Activated CD8-positive, alpha-beta T cell treated with anti-CD3 and anti-CD28 coated beads for 36 hours (primary cell): Measurements from ENCODE around the gene DGKB. TPM values are rescaled to one million over a fixed set of nuclear protein-coding genes. Genes with fewer than 3 reads are reported as not detected.

Source experiments
- ATAC-seq: fragments of 200-7000 bp; cut with Tn5 transposase; one replicate; pipeline ENCODE4 v1.10.0; 2021; ENCODE audit warnings: mild to moderate bottlenecking, moderate library complexity
- CTCF ChIA-PET: fragments of 350-600 bp; sonication (Branson Sonifier 250); formaldehyde crosslinking; loops from one replicate; lab custom pipeline; 2021; ENCODE audit warnings: antibody characterized with exemption; lab: Charles Lee
- POLR2A ChIA-PET: fragments of 350-600 bp; sonication (Branson Sonifier 250); formaldehyde crosslinking; loops from one replicate; lab custom pipeline; 2021; ENCODE audit warnings: antibody characterized with exemption; lab: Charles Lee
- DNase-seq: peaks from one replicate; pipeline ENCODE4 v3.0.0-alpha.2; 2020
- H3K27ac Mint-ChIP-seq: one replicate; pipeline ENCODE4 v1.8.0; 2021; ENCODE audit warnings: mild to moderate bottlenecking, mixed read lengths
- H3K27me3 Mint-ChIP-seq: one replicate; pipeline ENCODE4 v1.8.0; 2021; ENCODE audit warnings: mixed read lengths
- H3K36me3 Mint-ChIP-seq: one replicate; pipeline ENCODE4 v1.8.0; 2021; ENCODE audit warnings: low read depth, mixed read lengths
- H3K4me1 Mint-ChIP-seq: one replicate; pipeline ENCODE4 v1.8.0; 2021; ENCODE audit warnings: low read depth, mixed read lengths
- H3K4me3 Mint-ChIP-seq: one replicate; pipeline ENCODE4 v1.8.0; 2021; ENCODE audit warnings: mild to moderate bottlenecking, moderate library complexity, mixed read lengths
- H3K9me3 Mint-ChIP-seq: one replicate; pipeline ENCODE4 v1.8.0; 2021; ENCODE audit warnings: mixed read lengths
- intact Hi-C: fragments of 100-400 bp; cut with micrococcal nuclease; formaldehyde crosslinking; loops from one replicate; pipeline ENCODE4 v1.10.0; 2022
- total RNA-seq, 2 experiments: library from RNA; stranded (reverse); gene quantifications; one replicate each; pipeline ENCODE4 v1.2.3, GENCODE V29; 2021
- TF ChIP-seq, protein P1 (sequence below): fragments of 200-600 bp; IDR thresholded peaks from one replicate; pipeline ENCODE4 v1.8.0; 2022; ENCODE audit warnings: antibody characterized with exemption, mild to moderate bottlenecking

Gene DGKB
- total RNA-seq, 2 experiments from 2014 or later = not detected

DNA sequence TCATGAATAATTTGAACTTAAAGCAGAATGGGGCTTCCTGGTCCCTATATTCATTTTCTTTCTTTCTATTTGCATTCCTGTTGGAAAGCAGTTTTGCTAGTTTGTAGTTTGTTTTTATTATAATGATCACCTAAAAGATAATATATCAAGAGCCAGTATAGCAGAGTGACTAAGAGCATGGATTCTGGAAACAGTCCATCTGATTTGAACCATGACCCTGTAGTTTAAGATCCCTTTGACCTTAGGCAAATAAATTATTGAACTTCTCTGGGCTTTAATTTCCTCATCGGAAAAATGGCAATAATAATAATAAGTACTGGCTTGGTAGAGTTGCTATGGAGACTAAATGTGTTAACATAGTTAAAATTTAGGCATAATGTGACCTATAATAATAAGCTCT, 76.1 kb downstream of the DGKB start:
- Mint-ChIP-seq H3K4me1 (no peaks in the 10 kb centered on the region), H3K9me3 (no peaks in the 10 kb centered on the region), H3K4me3 (no peak overlapping the region), H3K36me3 (no peaks in the 10 kb centered on the region), H3K27me3 (no peaks in the 10 kb centered on the region), H3K27ac (no peak overlapping the region)
- DNase-seq (no peak), ATAC-seq (no peak)
- ChIA-PET CTCF (no interaction called here), POLR2A (no interaction called here)
- intact Hi-C loops = no loop called here
- TF ChIP-seq, protein P1, sequence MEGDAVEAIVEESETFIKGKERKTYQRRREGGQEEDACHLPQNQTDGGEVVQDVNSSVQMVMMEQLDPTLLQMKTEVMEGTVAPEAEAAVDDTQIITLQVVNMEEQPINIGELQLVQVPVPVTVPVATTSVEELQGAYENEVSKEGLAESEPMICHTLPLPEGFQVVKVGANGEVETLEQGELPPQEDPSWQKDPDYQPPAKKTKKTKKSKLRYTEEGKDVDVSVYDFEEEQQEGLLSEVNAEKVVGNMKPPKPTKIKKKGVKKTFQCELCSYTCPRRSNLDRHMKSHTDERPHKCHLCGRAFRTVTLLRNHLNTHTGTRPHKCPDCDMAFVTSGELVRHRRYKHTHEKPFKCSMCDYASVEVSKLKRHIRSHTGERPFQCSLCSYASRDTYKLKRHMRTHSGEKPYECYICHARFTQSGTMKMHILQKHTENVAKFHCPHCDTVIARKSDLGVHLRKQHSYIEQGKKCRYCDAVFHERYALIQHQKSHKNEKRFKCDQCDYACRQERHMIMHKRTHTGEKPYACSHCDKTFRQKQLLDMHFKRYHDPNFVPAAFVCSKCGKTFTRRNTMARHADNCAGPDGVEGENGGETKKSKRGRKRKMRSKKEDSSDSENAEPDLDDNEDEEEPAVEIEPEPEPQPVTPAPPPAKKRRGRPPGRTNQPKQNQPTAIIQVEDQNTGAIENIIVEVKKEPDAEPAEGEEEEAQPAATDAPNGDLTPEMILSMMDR = no peak

DNA sequence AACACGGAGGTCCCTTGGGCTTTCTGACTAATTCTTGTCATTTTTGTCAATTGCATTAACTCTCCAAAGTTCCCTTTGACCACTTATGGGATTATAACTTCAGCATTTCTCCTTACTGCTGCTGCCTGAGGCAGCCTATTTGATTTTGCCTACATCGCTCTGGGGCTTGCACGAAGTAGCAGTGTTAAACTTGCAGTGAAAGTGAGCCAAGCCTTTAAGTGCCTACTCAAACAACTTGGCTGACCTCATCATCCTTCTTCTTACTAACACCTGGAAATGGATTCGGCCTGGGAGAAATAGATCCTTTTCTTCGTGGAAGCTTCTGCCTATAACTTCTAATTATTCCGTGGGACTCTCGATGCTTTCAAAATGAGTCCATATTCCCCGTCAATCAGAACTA, 76.6 kb downstream of the DGKB start:
- intact Hi-C loops = no loop called here
- ChIA-PET POLR2A (no interaction called here), CTCF (no interaction called here)
- Mint-ChIP-seq H3K9me3 (no peaks in the 10 kb centered on the region), H3K27ac (no peak overlapping the region), H3K4me1 (no peaks in the 10 kb centered on the region), H3K4me3 (no peak overlapping the region), H3K27me3 (no peaks in the 10 kb centered on the region), H3K36me3 (no peaks in the 10 kb centered on the region)
- DNase-seq (no peak), ATAC-seq (no peak)
- TF ChIP-seq, protein P1 = no peak

DNA sequence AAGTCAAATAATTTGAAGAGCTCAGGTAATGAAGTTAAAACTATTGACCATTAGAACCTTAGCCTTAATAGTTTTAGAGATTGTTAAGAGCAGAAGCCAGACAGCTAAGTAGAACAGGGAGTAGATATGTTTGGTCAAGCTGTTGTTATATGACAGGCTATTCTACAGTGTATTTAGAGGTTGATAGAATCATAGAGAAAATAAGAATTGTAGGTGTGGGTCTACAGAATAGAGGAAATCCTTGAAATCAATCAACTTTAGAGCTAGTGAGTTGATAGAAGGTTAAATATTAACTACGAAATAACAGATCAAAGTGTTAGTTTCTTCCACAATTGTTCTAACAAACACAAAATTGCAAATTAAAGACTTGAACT, 80.1 kb downstream of the DGKB start:
- DNase-seq (no peak), ATAC-seq (no peak)
- Mint-ChIP-seq H3K4me3 (no peak overlapping the region), H3K9me3 (no peaks in the 10 kb centered on the region), H3K4me1 (no peaks in the 10 kb centered on the region), H3K36me3 (no peaks in the 10 kb centered on the region), H3K27ac (no peak overlapping the region), H3K27me3 (no peaks in the 10 kb centered on the region)
- ChIA-PET POLR2A (no interaction called here), CTCF (no interaction called here)
- TF ChIP-seq, protein P1 = no peak
- intact Hi-C loops = no loop called here

DNA sequence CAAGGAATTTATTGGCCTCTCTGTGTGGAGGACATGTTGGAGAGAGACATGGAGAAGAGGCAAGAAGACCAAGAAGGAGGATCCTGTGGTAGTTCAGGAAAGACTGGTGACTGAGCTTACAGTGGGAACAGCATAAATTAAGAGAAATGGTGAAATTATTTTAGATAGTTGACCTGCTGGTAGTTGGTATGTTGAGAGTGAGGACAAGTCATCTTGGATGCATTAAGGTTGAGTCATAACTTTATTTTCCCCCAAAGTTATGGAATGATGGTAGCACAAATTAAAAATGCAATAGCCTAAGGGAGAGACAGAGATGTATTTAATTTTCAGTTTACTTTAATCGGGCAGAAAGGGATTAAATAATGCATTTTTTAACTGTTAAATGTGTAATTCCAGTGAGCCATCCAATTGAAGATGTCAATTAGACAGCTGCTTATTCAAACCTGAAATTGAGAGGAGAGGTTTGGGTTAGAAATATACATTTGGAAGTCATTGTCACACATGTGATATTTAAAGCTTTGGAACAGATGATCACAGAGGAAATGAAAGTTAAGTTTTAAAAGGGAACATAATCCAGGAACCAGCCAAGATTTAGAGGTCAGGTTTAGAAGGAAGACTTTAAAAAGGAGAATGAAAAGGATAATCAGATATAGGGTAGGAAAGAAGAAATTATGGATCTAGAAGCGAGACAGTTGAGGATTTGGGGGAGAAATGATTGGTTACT, 80.6 kb downstream of the DGKB start:
- no peaks in the 10 kb centered on the region for H3K9me3 Mint-ChIP-seq
- TF ChIP-seq, protein P1 = no peak
- H3K27ac Mint-ChIP-seq = no peak overlapping the region
- POLR2A ChIA-PET = no interaction called here
- no peak for DNase-seq
- H3K4me3 Mint-ChIP-seq = no peak overlapping the region
- CTCF ChIA-PET = no interaction called here
- H3K27me3 Mint-ChIP-seq = no peaks in the 10 kb centered on the region
- no peak for ATAC-seq
- H3K36me3 Mint-ChIP-seq = no peaks in the 10 kb centered on the region
- intact Hi-C loops = no loop called here
- no peaks in the 10 kb centered on the region for H3K4me1 Mint-ChIP-seq

DNA sequence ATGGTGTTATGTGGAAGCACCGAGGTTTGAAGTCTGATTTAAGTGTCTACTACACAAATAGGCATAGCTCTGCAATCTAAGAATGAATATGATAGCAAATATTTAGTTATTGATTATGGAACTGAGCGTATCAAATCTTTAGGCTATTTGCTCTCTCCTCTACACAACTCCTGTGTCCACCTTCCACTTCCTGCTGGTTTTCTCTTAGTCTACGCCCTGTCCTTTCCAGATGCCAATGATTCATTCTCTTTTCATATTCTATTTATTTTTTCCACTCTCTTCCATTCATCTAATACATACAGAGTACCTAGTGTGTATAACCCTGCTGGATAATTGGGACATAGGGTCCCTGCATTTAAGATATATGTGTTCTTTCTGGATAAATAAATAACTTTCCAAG, 83.7 kb downstream of the DGKB start:
- POLR2A ChIA-PET = no interaction called here
- DNase-seq = no peak
- H3K4me1 Mint-ChIP-seq = no peaks in the 10 kb centered on the region
- H3K9me3 Mint-ChIP-seq = peaks cover 3% of the 10 kb centered on the region
- no peak for ATAC-seq
- intact Hi-C loops = no loop called here
- no peaks in the 10 kb centered on the region for H3K36me3 Mint-ChIP-seq
- TF ChIP-seq, protein P1 = no peak
- no peaks in the 10 kb centered on the region for H3K27me3 Mint-ChIP-seq
- H3K4me3 Mint-ChIP-seq = no peak overlapping the region
- no peak overlapping the region for H3K27ac Mint-ChIP-seq
- CTCF ChIA-PET = no interaction called here
